ENCODE results near the gene RASGRF1.

Gene RASGRF1

DNA sequence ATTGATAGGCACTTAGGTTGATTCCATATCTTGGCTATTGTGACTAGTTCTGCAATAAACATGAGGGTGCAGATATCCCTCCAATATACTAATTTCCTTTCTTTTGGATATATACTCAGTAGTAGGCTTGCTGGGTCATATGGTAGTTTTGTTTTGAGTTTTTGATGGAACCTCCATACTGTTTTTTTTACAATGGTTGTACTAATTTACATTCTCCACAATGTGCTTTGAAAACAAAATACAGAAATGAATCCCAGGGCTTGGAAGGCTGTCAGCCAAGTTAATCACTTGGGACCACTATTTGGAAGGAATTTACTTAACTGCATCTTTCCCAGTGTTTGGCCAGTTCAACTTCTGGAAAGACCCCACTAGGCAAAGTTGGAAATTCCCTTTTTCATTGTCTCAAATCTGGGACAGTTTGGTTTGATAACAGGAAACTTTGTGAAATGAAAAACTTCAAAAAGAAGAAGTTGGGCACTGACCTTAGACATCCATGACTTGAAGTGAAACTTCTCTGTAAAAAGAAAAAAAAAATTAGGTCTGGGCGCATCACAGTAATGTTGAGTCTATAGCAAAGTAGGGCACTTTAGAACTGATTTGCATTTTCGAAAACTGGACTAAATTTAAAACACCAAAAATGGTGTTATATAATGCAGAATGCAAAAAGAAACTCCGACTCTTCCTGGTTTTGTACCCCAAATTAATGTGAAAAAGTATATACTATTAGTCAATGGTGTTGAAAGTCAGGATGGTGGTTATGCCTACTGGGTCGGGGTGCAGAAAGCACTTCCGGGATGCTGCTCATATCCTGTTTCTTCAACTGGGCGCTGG, 151.7 kb downstream of the RASGRF1 start:
- Histone ChIP-seq H3K27me3 (ENCODE audit: control insufficient read depth, insufficient read depth, low read length) (peaks cover 2% of the 10 kb centered on the region), H3K9me3 (ENCODE audit: control insufficient read depth, insufficient read depth, low read length) (no peaks in the 10 kb centered on the region), H3K9ac (ENCODE audit: low read depth, low read length) (no peak overlapping the region), H3K4me3 (ENCODE audit: low read depth, low read length) (no peak overlapping the region), H3K4me1 (ENCODE audit: control insufficient read depth, insufficient read depth, low read length) (no peaks in the 10 kb centered on the region), H3K36me3 (ENCODE audit: control insufficient read depth, insufficient read depth, low read length) (no peaks in the 10 kb centered on the region)

DNA sequence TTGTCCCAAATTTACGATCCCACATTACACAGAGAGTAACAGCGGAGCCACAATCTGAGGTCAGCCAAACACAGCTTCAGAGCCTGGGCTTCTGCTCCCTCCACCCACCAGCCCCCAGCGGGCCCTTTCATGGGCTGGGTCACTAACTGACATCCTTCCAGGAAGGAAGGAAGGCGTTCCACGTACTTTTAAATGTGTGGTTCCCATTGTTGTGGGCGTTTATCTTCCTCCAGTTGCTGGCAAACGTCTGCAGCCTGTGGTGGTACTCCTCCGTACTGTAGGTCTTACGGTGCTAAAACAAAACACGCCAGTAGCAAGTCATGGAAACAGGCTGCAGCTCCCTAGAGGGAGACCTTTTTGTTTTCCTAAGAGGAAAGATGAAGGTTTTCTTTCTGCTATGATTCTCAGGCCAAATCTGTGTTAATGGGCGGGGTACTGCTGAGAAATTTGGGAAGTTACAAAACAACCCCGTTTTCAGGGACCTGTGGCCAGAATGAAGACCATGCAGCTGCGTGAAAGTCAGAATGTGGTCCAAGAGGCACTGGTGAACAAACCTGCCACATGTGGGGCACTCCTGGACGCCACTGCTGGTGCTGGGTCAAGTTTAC, 153.3 kb downstream of the RASGRF1 start:
- Histone ChIP-seq H3K36me3 (ENCODE audit: control insufficient read depth, insufficient read depth, low read length) (no peaks in the 10 kb centered on the region), H3K9ac (ENCODE audit: low read depth, low read length) (no peak overlapping the region), H3K4me3 (ENCODE audit: low read depth, low read length) (no peak overlapping the region), H3K4me1 (ENCODE audit: control insufficient read depth, insufficient read depth, low read length) (no peaks in the 10 kb centered on the region), H3K9me3 (ENCODE audit: control insufficient read depth, insufficient read depth, low read length) (no peaks in the 10 kb centered on the region), H3K27me3 (ENCODE audit: control insufficient read depth, insufficient read depth, low read length) (no peaks in the 10 kb centered on the region)

DNA sequence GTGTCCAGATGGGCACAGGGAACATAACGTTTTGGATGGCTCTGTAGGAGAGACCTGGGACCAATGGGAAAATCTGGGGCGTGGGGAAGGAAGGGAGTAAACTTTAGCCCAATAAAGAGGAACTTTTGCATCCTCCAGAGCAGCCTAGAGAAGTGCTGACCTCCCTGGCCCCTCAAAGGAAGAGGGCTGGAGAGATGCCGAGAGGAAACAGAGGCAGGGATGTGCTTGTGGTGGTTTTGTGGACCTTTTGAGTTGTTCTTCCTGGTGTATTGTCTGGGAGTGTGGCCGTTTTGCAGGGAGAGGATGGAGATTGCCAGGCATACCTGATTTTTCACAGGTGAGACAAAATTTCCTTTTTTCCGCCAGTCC, 155.9 kb downstream of the RASGRF1 start:
- no peak overlapping the region for H3K4me3 ChIP-seq (ENCODE audit: low read depth, low read length)
- H3K27me3 ChIP-seq (ENCODE audit: control insufficient read depth, insufficient read depth, low read length): no peaks in the 10 kb centered on the region
- H3K36me3 ChIP-seq (ENCODE audit: control insufficient read depth, insufficient read depth, low read length): no peaks in the 10 kb centered on the region
- H3K4me1 ChIP-seq (ENCODE audit: control insufficient read depth, insufficient read depth, low read length): no peaks in the 10 kb centered on the region
- H3K9ac ChIP-seq (ENCODE audit: low read depth, low read length): no peak overlapping the region
- H3K9me3 ChIP-seq (ENCODE audit: control insufficient read depth, insufficient read depth, low read length): no peaks in the 10 kb centered on the region

DNA sequence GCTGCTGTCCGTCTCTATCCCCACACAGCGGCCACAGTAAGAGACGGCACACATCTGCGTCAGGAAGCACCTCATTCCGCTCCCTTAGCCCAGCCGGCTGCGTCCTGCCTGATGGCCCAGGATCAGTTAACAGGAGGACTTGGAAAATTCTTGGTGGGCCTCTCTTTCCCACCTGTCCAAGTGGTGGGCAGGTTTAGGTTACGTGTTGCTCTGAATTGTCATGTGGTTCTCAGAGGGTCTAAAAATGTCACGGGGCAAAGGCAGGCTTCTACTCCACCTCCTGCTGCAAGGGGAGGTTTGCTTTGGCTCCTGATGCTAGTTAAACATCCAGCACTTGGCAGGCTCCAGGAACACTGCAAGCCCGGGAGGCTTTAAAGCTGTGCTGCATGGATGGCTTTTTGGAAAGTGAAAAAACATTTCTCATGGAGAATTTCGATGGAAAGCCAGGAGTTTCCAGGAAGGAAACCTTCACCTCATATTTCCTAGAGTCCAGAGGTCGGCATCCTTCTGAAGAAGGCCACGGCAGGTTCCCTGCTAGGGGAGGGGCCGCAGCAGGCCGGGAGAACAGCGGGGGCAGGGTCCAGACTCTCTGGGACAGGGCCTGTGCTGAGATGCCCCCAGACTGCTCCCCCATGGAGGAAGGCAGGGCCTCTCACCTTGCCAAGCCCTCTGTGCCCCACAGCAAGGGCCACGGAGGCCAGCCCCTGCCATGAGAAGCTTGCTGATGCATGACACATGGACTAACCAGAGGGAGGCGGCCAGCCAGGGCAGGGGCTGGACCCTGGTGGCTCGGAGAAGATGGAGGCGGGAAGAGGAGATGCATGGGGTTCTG, 156.5 kb downstream of the RASGRF1 start:
- H3K9ac ChIP-seq (ENCODE audit: low read depth, low read length): no peak overlapping the region
- no peak overlapping the region for H3K4me3 ChIP-seq (ENCODE audit: low read depth, low read length)
- no peaks in the 10 kb centered on the region for H3K27me3 ChIP-seq (ENCODE audit: control insufficient read depth, insufficient read depth, low read length)
- H3K4me1 ChIP-seq (ENCODE audit: control insufficient read depth, insufficient read depth, low read length): no peaks in the 10 kb centered on the region
- H3K9me3 ChIP-seq (ENCODE audit: control insufficient read depth, insufficient read depth, low read length): no peaks in the 10 kb centered on the region
- no peaks in the 10 kb centered on the region for H3K36me3 ChIP-seq (ENCODE audit: control insufficient read depth, insufficient read depth, low read length)

DNA sequence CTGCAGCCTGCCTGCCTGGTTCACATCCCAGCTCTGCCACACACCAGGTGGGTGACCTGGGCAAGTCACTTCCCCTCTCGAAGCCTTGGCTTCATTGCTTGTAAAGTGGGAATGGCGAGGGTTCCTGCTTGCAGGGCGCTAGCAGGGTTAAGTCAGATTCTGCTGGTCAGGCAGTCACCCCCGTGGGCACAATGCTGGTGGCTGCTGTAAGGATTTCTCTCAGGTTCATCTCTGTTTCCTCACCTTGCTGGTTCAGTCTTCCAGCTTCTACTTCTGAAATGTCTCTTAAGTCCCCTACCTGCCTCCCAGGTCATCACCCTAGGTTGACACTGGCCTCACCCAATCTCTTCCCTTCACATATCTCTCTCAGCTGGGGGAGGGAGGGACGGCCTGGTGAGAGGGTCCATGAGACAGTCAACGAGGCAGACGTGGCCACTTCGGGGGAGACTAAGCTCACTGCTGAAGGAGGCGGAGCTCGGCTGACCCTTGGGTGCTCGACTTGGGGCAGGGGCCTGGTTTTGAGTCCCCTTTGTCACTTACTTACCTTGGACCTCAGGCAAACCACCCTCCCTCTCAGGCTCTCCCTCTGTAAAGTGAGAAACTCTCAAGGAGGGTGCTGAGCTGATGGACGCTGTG, 157.3 kb downstream of the RASGRF1 start:
- no peak overlapping the region for H3K4me3 ChIP-seq (ENCODE audit: low read depth, low read length)
- no peaks in the 10 kb centered on the region for H3K27me3 ChIP-seq (ENCODE audit: control insufficient read depth, insufficient read depth, low read length)
- no peaks in the 10 kb centered on the region for H3K9me3 ChIP-seq (ENCODE audit: control insufficient read depth, insufficient read depth, low read length)
- no peaks in the 10 kb centered on the region for H3K4me1 ChIP-seq (ENCODE audit: control insufficient read depth, insufficient read depth, low read length)
- H3K9ac ChIP-seq (ENCODE audit: low read depth, low read length): no peak overlapping the region
- no peaks in the 10 kb centered on the region for H3K36me3 ChIP-seq (ENCODE audit: control insufficient read depth, insufficient read depth, low read length)

DNA sequence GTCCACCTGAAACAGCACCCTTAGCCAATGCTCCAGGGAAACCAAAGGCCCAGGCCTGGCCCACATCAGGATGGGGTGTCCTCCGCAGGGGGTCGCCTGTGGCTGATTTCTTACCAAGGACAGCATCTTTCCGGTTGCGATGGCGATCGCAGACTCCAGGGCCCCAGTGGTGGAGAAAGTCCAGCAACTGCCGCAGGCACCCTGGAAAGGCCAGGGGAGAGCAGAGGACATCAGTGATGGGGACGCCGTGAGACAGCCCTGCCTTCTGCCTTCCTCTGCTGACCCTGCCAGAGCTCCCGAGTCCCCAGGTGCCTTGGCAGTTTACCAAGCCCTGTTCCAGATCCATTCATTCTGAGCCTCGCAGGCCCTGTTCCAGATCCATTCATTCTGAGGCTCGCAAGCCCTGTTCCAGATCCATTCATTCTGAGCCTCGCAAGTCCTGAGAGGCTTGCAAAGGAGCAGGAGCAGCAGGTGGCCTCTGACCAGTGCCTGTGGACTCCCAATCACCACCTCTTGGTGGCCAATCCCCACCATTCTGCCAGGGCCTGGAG, 158.2 kb downstream of the RASGRF1 start:
- H3K27me3 ChIP-seq (ENCODE audit: control insufficient read depth, insufficient read depth, low read length): no peaks in the 10 kb centered on the region
- peaks cover 4% of the 10 kb centered on the region for H3K36me3 ChIP-seq (ENCODE audit: control insufficient read depth, insufficient read depth, low read length)

DNA sequence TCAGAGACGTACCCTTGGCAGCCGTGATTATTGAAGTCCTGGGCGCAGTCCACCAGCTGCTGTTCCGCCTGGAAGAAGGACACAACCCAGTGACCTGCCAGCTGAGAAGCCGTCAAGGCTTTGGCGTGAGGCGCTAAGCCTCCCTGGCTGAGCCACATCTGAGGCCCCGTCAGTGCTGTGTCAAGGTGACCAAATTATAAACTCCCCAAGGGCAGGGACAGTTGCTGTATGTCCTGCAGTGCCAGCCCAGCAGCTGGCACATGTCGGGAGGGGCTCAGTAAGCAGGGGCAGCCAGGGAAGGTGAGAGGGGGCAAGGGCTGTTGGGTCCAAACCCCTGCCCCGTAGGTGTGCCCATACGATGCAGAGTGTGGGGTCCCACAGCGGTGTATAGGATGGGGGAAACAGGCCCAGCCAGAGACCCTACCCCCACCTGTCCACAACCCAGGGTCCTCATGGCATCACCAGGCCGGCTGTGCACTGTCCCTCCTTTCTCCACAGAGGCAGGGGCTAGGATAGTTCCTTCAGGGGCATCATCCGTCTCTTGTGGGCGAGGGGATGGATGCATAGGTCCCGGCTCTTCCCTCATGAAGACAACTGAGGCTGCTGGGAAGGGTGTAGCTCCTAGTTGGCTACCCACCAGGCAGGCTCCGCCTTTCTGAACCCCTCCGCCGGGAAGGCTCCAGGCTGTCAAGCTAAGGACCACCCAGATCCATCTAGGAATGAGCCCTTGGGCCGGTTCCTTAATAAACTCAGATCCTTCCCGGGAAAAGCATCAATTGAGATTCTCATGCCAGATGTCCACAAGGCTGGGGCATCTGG, 158.9 kb downstream of the RASGRF1 start:
- Histone ChIP-seq H3K36me3 (ENCODE audit: control insufficient read depth, insufficient read depth, low read length) (peaks cover 7% of the 10 kb centered on the region), H3K4me1 (ENCODE audit: control insufficient read depth, insufficient read depth, low read length) (no peaks in the 10 kb centered on the region), H3K4me3 (ENCODE audit: low read depth, low read length) (no peak overlapping the region), H3K27me3 (ENCODE audit: control insufficient read depth, insufficient read depth, low read length) (no peaks in the 10 kb centered on the region), H3K9me3 (ENCODE audit: control insufficient read depth, insufficient read depth, low read length) (no peaks in the 10 kb centered on the region), H3K9ac (ENCODE audit: low read depth, low read length) (no peak overlapping the region)

More for the DNA sequence above, 158.2 kb downstream of the RASGRF1 start:
- Histone ChIP-seq H3K4me1 (ENCODE audit: control insufficient read depth, insufficient read depth, low read length) (no peaks in the 10 kb centered on the region), H3K4me3 (ENCODE audit: low read depth, low read length) (no peak overlapping the region), H3K9ac (ENCODE audit: low read depth, low read length) (no peak overlapping the region), H3K9me3 (ENCODE audit: control insufficient read depth, insufficient read depth, low read length) (no peaks in the 10 kb centered on the region)

DNA sequence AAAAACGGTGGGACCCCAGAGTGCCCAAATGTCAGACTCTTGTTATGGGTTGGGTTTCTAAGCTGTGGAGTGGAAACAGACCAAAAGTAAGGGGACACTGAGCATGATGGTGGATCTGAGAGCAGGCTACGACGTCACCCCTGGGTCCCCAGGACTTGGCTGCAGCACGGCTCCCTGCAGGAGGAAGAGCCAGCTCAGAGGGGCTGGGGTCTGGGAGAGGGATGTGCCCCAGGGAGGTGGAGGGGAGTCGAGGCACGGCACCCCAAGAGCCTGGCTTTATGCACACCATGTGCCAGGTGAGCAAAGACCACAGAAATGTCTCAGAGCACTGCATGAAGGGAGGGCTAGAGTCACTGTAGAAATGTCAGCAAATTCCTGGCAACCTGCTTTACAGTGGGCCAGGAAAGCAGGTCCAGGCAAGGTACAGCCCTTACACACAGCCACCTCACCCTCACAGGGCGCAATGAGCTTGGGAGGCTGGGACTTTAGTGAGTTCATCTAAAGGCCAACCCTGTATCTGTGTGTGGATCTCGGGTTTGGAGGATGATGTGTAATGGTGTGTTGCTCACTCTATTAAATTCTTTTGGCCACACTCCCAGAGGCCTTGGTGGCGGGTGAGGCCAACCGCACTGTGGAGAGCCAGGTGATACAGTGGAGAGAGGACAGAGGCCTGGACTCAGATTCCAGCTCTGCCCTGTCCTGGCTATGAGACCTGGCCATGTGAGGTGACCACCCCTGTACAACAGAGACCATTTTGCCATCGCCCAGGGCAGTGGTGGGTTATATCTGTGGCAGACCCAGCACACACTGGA, 159.8 kb downstream of the RASGRF1 start:
- Histone ChIP-seq H3K4me3 (ENCODE audit: low read depth, low read length) (no peak overlapping the region), H3K4me1 (ENCODE audit: control insufficient read depth, insufficient read depth, low read length) (no peaks in the 10 kb centered on the region), H3K9ac (ENCODE audit: low read depth, low read length) (no peak overlapping the region), H3K9me3 (ENCODE audit: control insufficient read depth, insufficient read depth, low read length) (no peaks in the 10 kb centered on the region), H3K27me3 (ENCODE audit: control insufficient read depth, insufficient read depth, low read length) (no peaks in the 10 kb centered on the region), H3K36me3 (ENCODE audit: control insufficient read depth, insufficient read depth, low read length) (peaks cover 11% of the 10 kb centered on the region)

DNA sequence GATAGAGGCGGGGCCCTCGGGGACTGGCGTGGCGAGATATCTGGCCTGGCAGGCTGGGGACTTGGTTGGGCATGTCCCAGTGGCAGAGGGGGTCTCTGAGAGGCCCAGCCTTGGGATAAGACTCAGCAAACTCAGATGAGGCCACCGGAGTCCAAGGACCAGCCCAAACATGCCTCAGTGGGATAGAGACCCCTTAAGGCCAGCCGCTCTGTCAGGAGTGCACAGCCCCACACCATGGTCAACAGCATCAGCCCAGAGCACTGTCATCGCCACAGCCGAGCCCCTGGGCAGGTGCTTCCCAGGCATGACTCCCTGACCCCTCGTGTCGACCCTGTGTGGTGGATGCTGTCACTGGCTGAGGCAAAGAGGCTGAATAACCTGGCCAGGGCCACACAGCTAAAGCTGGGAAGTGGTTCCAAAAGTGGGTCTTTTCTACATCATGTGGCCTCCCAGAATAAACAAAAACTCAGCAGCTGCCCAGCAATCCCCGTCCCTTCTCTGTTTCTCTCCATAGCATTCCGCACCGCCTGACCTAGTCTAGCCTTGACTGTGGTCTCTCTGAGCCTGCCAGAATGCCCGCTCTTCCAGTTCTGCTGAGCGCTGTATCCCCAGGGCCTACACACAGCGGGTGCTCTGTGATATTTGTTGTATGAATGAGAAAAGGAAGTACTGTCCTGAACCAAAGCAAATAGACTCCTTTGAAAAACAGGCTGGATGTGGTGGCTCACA, 160.9 kb downstream of the RASGRF1 start:
- no peak overlapping the region for H3K9ac ChIP-seq (ENCODE audit: low read depth, low read length)
- H3K4me3 ChIP-seq (ENCODE audit: low read depth, low read length): no peak overlapping the region
- peaks cover 14% of the 10 kb centered on the region for H3K36me3 ChIP-seq (ENCODE audit: control insufficient read depth, insufficient read depth, low read length)
- no peaks in the 10 kb centered on the region for H3K4me1 ChIP-seq (ENCODE audit: control insufficient read depth, insufficient read depth, low read length)
- H3K27me3 ChIP-seq (ENCODE audit: control insufficient read depth, insufficient read depth, low read length): no peaks in the 10 kb centered on the region
- H3K9me3 ChIP-seq (ENCODE audit: control insufficient read depth, insufficient read depth, low read length): no peaks in the 10 kb centered on the region

DNA sequence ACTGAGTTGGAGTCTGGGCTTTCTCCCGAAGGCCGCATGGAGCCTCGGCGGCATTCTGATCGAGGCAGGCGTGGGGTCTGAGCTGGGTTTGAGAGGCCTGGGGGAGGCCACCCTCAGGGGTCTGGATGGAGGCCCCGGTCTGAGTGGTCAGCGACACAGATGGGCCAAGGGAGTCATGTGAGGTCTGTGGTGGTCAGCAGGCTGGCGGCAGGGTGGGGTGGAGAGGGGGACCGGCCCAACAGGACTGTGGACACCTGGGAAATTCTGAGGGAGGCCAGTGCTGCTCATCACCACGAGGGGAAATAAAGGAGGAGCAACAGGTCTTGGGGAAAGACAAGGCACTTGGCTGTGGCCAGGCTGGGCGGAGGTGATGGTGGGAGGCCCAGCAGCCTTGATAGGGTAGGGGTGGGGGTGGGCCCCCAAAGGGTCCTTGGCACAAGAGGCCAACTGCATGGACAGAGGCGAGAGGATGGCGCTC, 161.9 kb downstream of the RASGRF1 start:
- Histone ChIP-seq H3K9ac (ENCODE audit: low read depth, low read length) (no peak overlapping the region), H3K36me3 (ENCODE audit: control insufficient read depth, insufficient read depth, low read length) (peaks cover 17% of the 10 kb centered on the region)

More for the DNA sequence above, 161.9 kb downstream of the RASGRF1 start:
- no peaks in the 10 kb centered on the region for H3K9me3 ChIP-seq (ENCODE audit: control insufficient read depth, insufficient read depth, low read length)
- H3K4me3 ChIP-seq (ENCODE audit: low read depth, low read length): no peak overlapping the region
- H3K27me3 ChIP-seq (ENCODE audit: control insufficient read depth, insufficient read depth, low read length): no peaks in the 10 kb centered on the region
- H3K4me1 ChIP-seq (ENCODE audit: control insufficient read depth, insufficient read depth, low read length): no peaks in the 10 kb centered on the region
